ENCODE data around the gene FAM83B. TPM values are rescaled to one million over a fixed set of nuclear protein-coding genes. Genes with fewer than 3 reads are reported as not detected.
A peak's percentile ranks its signal among the peaks of the same experiment; 100 is the strongest.
"Not testable (repeated sequence)": the region's sequence is repeated elsewhere in the genome, so short reads cannot be mapped to it uniquely, and the experiment has no call there.

Gene FAM83B, protein sequence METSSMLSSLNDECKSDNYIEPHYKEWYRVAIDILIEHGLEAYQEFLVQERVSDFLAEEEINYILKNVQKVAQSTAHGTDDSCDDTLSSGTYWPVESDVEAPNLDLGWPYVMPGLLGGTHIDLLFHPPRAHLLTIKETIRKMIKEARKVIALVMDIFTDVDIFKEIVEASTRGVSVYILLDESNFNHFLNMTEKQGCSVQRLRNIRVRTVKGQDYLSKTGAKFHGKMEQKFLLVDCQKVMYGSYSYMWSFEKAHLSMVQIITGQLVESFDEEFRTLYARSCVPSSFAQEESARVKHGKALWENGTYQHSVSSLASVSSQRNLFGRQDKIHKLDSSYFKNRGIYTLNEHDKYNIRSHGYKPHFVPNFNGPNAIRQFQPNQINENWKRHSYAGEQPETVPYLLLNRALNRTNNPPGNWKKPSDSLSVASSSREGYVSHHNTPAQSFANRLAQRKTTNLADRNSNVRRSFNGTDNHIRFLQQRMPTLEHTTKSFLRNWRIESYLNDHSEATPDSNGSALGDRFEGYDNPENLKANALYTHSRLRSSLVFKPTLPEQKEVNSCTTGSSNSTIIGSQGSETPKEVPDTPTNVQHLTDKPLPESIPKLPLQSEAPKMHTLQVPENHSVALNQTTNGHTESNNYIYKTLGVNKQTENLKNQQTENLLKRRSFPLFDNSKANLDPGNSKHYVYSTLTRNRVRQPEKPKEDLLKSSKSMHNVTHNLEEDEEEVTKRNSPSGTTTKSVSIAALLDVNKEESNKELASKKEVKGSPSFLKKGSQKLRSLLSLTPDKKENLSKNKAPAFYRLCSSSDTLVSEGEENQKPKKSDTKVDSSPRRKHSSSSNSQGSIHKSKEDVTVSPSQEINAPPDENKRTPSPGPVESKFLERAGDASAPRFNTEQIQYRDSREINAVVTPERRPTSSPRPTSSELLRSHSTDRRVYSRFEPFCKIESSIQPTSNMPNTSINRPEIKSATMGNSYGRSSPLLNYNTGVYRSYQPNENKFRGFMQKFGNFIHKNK
- 71.8 TPM for total RNA-seq

DNA sequence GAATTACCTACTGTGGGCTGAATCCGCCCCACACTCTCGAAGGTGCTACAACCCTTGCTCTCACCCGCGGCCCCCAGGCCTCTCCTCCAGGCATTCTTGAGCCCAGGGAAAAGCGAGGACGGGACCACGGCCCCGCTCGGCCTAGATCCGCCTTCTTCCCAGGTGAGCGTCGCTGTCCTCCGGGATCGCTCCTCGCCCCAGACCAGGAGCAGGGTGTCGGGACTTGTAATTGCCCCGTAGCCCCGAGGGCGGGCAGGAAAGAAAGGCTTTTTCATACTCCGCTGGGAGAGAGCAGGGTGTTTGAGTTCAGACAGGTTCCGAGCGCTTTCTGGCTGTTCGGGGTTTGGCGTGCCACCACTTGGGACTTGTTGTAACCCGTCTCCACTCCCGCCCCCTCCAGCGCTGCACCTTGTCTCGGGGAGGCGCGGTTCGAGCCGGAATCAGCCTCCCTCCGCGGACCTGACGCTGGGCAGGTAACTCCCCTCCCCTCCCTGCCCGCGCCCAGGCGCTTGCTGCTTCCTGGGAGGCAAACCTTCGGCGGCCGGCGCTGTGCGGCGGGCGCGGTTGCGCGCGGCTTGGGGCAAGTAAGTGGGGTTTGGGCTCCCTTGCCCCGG lies at the start of gene FAM83B:
Gene FAM83B, plus strand, starts transcription at position 529 of the 614 bp plus-strand sequence. CDS start 23,476 bp downstream, outside the sequence.
- peak; percentile 94 for ATAC-seq

DNA sequence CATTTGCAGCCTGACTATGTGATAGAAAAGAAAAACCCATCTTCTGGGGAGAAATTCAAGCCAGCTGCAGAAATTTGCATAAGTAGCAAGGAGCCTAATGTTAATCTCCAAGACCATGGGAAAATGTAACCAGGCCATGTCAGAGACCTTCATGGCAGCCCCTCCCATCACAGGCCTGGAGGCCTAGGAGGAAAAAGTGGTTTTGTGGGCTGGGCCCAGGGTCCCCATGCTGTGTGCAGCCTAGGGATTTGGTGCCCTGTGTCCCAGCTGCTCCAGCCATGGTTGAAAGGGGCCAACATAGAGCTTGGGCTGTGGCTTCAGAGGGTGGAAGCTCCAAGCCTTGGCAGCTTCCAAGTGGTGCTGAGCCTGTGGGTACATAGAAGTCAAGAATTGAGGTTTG lies 49.7 kb upstream of the FAM83B start:
- ATAC-seq: not testable (repeated sequence)

DNA sequence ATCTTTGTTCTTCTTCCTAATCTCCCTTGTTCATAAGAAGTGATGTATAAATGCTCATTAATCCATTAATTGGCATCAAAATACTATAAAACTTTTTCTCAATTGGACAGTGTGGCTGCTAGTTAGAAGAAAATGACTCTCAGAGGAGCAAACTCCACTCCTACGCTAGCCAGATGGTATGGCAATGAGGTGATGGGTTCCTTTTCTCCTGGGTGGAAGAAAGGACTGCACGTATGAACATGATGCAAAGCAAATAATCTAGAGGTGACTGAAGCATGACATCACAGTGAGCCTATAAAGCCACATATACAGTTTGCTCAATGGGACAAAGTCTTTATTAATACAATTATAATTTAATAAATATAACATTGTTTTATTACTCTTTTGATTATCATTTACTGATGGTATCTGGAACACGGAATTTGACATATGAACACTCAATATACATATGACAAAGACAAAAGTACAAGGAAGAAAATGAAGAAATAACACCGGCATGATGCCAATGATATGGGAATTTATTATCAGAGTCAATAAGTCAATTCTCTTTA lies 46.4 kb upstream of the FAM83B start:
- ATAC-seq: no peak

DNA sequence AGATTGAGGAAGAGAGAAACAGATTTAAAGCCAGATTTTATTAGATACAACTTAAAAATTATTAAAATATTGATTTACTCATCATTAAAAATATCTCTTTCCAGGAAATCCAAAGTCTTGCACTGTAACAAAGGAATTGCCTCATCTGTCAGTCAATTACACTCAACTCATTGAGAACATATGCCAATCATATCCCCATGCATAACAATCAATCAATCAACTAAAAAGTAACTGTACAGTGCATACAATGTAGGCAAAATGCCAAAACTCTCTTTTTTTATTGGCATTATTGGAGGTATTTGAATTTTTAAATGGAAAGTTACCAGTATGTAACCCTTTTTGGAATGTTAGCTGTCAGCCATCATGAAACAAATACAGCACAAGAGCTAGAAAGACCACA lies 45.3 kb upstream of the FAM83B start:
- ATAC-seq: no peak

DNA sequence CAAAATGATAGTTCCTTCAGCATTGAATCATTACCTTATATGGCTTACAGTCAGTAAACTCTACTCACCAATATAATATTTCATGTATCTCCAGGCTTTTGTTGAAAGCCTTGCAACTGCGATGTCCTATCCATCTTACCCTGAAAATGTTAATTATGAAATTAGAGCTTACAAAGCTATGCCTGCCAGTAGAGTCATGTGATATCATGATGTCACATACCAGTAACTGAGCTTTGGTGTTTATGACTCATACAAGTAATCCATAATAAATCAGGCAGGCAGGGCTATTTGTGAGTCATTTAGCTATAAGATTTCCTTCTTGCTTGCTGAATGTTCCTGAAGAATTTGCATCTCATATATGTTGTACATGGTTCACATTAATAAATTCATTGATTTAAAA lies 44.9 kb upstream of the FAM83B start:
- peak; percentile 98 for ATAC-seq

DNA sequence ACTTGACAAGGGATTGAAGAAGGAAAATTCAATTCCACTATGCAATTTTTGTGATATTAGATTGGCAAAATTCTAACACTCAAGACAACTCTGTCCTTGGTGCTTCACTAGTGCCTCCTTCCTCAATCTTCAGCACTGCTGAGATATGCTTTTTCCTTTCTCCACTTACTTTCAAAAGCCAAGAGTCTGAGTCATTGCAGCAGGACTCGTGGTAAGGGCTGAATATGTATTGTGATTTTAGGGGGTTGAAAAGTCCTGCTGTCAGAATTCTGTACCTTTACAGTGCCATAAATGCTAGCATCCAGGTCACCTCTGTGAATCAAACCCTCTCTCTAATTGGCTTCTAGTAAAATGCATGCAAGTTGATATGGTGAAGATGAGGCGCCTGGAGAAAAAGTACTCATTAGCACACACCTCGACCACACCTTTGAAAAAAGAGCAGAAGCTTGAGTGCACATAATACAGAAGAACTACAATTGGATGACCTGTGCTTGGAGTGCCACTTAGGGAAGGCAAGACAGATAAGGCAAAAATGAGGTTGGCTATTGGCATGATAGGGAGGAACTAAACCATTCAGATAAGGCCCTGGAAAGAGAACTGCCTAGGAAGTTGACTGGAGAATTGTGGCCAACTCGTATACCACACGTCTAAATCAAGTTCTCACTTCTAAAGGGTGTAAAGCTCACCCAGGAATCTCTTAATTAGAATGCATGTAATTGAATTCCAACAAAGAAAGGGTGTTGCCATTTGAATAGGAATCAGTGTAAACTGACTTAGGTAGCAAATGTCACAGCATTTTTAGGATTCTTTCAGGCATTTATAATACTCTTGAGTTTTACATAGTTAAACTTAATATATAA lies 43.6 kb upstream of the FAM83B start:
- ATAC-seq: peak; percentile 79

DNA sequence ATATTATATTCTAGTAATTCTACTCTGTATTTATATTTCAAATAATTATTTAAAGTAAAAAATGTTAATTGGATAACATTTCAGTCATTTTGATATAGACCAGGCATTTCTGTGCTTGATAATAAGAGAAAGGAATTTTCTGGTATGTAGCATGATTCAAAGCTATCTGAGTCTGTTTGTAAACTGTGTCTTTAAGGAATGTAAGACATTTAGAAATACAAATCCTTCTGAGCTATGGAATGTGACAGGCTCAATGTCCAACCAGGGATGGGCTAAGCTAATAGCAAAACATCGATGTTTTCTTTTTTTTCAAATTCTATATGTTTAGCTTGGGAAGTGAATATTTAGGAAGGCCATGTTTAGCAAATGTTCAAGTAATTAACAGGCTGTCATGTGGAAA lies 41.5 kb upstream of the FAM83B start:
- no peak for ATAC-seq

DNA sequence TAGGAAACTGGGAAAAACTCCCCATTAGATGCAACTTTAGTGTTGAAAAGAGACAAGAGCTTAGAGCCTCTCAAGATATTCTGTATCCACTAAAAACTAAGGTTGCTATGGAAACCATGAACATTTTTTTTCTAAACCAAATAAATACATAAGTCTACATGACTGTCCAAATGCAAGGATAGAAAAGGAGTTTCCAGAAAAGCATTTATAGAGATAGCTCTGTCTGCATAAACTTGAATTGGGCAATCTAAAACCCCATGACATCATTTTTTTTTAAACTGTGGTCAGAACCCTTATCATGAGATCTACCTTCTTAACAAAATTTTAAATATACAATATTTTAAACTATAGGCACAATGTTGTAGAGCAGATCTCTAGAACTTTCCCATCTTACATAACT lies 36.4 kb upstream of the FAM83B start:
- ATAC-seq: no peak

DNA sequence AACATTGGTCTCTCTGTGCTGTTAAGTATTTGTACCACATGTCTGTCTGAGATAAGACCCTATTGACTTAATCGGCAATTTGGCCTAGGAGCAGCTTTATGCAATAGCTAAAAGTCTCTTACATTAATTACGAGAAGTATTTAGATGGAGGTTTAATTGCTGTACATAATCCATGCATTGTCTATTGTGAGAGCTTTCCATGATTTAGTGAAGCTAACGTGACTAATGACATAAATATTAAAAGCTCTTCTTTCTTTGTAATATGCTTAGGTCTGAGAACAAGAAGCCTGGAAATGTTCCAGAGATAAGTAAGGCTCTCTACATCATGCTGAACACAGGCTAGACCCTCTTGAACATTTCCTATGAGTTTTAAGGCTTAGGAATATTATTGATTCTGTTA lies 32.7 kb upstream of the FAM83B start:
- ATAC-seq: peak; percentile 55

DNA sequence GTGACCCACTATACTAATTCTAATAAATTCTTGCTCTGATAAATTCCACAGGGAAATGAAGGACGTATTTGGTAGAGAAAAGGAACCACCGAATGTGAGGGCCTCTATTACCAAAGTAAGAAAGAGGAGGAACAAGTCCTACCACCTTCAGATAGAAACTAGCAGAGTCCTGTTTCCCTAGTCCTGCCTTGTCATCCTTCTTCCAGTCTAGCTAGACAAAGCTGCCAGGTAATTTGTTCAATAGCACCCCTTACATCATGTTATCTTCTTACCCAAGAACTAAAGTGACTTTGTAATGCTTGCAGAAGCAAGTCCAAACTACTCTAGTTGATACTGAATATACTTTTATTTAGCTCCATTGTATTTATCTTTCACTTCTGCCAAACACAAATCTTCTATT lies 29.3 kb upstream of the FAM83B start:
- peak; percentile 100 for ATAC-seq

DNA sequence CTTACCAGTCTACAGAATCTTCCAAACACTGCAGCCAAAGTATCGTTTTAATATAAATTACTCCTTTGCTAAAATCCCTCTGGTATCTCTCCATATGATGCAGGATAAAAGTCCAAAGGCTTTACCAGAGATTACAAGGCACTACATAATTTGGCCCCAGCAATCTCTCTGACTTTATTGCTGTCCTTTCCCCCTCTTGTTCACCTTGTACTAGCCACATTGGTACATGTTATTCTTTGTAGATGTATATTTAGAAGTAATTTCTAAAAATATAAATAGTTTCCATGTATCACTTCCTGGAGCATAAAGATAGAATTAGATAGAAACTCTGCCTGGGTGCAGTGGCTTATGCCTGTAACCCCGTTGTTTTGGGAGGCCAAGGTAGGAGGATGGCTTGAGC lies 28.7 kb upstream of the FAM83B start:
- ATAC-seq: no peak

DNA sequence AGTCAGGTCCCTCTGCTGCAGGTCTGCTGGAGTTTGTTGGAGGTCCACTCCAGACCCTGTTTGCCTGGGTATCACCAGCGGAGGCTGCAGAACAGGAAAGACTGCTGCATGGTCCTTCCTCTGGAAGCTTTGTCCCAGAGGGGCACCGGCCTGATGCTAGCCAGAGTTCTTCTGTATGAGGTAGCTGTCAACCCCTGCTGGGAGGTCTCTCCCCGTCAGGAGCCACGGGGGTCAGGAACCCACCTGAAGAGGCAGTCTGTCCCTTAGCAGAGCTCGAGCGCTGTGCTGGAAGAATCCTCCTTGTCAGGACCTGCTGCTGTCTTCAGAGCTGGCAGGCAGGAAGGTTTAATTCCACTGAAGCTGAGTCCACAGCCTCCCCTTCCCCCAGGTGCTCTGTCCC lies 22.3 kb upstream of the FAM83B start:
- ATAC-seq: not testable (repeated sequence)

DNA sequence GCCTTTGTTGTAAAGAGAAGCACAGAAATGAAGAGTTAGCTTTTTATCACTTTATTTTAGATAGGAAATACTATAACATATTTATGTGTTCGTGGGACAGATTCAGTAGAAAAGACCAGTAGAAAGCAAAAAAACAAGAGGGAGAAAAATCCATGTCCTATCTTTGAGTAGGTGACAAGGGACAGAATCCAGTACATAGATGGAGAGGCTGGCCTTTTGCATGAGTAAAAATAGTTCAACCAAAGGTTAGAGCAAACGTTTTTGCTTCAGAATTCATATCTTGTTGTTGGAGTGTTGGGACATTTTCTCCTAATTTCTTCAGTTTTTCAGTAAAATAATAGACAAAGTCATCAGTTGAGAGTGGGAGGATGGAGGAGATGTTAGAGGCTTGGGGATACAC lies 19.6 kb upstream of the FAM83B start:
- ATAC-seq: no peak

DNA sequence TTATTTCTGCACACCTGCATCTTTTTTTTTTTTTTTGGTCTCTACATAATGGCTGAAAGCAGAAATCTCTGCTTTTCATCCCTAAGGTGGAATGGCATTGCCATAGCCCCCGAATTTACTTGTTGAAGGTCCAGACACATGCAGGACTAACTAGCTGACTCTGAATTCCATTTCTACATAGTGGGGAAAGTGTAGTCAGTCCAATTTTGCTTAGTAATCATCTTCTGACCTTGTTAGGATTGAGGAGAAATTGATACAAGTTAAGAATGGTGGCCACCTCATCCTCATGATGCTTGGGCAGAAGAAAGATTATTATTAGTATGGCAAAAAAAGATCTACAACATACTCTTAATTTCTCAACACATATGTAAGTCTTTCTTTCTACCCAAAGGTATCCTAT lies 16.4 kb upstream of the FAM83B start:
- no peak for ATAC-seq

DNA sequence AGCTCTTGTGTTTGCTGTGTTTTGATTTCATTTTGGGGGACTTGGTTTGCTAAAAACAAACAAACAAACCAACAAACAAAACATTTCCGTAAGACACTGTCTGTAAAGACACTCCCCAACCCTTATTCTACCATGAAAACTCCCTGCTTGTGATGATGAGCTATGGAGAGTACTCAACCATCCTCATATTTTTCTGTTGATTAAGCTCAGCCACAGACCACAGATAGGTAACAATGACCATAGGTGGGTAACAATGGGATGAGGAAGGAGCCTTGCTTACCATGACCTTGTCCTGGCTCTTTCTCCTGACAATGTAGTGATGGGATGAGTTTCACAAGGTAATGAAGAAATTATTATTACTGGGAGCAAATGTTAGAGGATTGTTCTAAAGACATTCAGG lies 11.4 kb upstream of the FAM83B start:
- ATAC-seq: no peak

DNA sequence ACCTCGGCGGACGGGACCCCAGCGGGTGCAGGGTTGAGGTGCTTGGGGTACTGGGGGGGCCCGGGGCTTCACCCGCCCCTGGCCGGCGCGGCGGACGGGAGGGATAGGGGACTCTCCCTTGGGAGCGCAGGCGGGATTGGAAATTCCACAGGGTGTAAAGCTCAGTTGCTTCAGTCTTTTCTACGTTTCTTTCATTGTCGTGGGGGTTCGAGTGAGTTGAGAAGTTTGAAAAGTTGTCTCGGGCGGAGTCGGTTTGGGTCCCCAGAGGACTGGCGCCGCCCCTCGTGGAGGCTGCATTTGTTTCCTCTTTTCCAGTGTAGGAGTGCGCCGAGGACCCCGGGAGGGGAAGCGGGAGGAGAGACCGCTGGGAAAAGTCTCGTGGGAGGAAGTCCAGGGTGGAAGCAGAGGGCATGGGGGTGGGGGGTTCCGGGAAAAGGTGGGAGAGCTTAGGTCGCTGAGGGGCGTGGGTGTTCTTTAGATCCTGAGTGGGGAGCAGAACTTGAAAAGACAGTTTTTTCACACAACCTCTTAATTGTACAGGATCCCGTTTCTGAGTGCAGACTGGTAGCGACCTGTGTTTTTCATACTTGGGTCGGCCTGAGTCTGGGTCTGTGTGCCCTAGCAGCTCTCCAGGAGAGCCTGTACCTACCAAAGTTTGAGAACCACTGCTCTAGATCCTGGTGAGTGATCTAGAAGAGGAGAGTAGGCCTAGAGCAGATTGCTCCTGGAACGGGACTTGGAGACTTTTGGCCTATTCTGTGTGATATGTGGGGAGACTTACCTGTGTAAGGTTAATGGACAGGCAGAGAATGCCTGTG lies 495 bp downstream of the FAM83B start:
- peak; percentile 5 for ATAC-seq

DNA sequence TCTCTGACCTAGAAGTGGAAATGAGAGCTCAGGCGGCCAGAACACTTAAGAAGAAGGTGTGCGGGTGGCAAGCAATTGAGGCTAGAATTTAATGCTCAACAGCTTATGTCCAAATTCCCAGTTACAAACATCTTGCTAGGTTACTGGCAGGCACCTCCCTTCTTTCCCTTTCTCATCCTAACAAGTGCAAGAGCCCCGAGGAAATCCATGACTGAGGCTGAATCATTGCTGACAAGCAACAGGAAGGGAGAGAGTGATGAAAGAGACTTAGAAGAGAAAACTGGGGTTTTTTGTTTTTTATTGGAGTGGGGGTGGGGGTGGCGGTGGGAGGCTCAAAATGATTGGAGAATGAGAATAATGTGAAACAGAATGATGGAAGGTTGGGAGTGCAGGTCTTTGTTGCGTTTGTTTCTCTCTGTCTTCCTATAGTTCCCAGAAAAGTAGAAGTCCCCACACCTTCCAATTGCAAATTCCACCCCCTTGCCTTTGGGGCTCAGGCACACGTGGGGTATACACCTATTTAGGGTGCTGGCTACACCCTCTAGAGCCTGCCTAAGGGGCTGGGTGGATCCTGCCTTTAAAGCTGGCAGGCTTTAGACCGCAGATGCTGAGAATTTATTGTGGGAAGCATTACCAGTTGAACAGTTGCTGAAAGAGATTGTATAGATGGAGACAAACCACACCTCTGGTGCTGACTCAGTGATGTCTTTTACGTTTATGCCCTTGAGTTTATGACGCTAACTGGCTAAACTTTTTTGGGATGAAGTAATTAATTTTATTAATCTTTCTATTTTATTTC lies 1.4 kb downstream of the FAM83B start:
- ATAC-seq: peak; percentile 85

DNA sequence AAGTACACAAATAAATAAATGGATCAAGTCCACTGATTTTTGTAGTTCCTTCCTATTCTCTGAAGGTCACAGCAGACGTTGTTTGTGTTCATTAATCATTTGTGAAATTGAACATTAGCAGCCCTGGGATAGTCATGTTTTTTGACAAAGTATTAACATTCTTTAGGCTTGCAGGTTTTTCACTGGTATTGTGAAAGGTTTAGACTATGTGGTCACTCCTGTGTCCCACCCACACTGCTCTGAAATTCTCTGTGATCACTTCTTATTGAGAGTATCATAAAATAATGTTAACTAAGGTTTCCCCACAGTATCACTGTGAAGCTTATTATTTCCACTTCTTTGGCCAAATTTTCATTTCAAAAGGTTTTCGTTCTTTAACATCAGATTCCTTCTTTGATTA lies 3.5 kb downstream of the FAM83B start:
- ATAC-seq: no peak

DNA sequence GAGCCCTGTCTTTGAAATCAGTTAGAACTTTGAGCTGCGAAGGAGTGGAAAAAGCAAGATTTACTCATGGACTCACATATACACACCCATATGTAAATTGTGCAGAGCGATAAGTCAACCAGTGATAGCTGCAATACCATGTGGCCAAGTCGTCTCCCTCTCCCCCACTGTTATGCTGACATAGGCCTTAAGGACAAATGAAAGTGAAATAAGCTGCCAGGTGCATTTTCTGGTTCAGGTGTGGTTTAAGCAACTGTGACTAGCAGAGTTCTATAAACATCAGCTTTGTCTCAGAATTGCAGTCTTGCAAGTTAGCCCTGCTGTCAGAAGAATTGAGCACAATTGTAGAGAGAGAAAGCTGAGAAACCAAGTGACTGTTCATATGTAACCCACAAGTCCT lies 9.6 kb downstream of the FAM83B start:
- ATAC-seq: peak; percentile 80

DNA sequence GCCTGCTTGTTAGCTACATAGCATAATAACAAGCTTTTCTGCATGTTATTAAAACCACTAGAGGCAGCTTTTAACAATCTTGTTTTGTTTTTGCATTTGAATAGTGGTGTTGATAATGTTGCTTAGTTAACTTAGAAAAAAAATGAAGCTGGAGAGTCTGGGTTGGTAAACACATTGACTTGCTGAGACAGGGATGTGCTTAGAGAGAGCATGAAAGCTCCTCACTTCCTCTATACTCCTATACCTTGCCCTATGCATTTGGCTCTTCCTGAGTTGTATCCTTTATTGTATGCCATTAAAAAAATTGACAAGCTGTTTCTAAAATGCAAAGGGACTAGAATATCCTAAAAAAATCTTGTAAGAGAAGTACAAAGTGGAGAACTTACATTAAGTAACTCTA lies 13.6 kb downstream of the FAM83B start:
- ATAC-seq: no peak

Measured in esophagus mucosa (tissue), 1 donor.